Heart right ventricle (tissue), 16 donors: ENCODE data around the gene UPK1B. TPM values are rescaled to one million over a fixed set of nuclear protein-coding genes. Genes with fewer than 3 reads are reported as not detected.
A peak's percentile ranks its signal among the peaks of the same experiment; 100 is the strongest.

Source experiments
- ATAC-seq, 8 donors: fragments of 200-7000 bp; cut with Tn5 transposase; one replicate each; pipeline ENCODE4 v1.9.1; 2020; ENCODE audit warnings: mild to moderate bottlenecking in 8 of 8, moderate library complexity in 8 of 8, moderate number of reproducible peaks in 1 of 8
- DNase-seq, 2 donors: peaks; one replicate each; pipeline ENCODE4 v3.0.0-alpha.2; 2020
- H3K27ac ChIP-seq, 10 donors: fragments of 200-600 bp; sonication (generic) in 2 of 10; one replicate each; pipeline versions ENCODE4 v1.5.0 to v1.8.0; 2020 to 2022; ENCODE audit warnings: mild to moderate bottlenecking in 3 of 10
- H3K27me3 ChIP-seq, 7 donors: fragments of 200-600 bp; one replicate each; pipeline ENCODE4 v1.8.0; 2021 to 2022; ENCODE audit warnings: mild to moderate bottlenecking in 2 of 7
- H3K36me3 ChIP-seq, 9 donors: fragments of 200-600 bp; sonication (generic) in 1 of 9; one replicate each; pipeline versions ENCODE4 v1.5.0 to v1.8.0; 2020 to 2022; ENCODE audit warnings: mild to moderate bottlenecking in 2 of 9
- H3K4me1 ChIP-seq, 9 donors: fragments of 200-600 bp; sonication (generic) in 1 of 9; one replicate each; pipeline versions ENCODE4 v1.5.0 to v1.8.0; 2020 to 2022; ENCODE audit warnings: mild to moderate bottlenecking in 4 of 9
- H3K4me3 ChIP-seq, 10 donors: fragments of 200-600 bp; sonication (generic) in 2 of 10; one replicate each; pipeline versions ENCODE4 v1.5.0 to v1.8.0; 2020 to 2022; ENCODE audit warnings: mild to moderate bottlenecking in 7 of 10, moderate library complexity in 2 of 10
- H3K9me3 ChIP-seq, 11 donors: fragments of 200-600 bp in 10 of 11; sonication (generic) in 2 of 11; one replicate each; pipeline versions ENCODE4 v1.5.0 to v1.8.0; 2013 to 2022; ENCODE audit warnings: mild to moderate bottlenecking in 2 of 11, control low read depth in 1 of 11, moderate library complexity in 1 of 11
- WGBS, 2 donors: extraction: QIAGEN DNeasy Blood & Tissue Kit; methylation state at CpG; one replicate each; pipeline ENCODE4 v1.1.7; 2013; ENCODE audit warnings: inconsistent platforms in 1 of 2; 5-methylcytosine and 5-hydroxymethylcytosine counted together
- intact Hi-C, 10 donors: fragments of 100-400 bp; cut with DNase I; formaldehyde crosslinking; loops; one replicate each; pipeline versions ENCODE4 v1.11.1 to v1.14.2; 2022
- polyA plus RNA-seq, 2 donors: library from polyadenylated mRNA; stranded (reverse); fragments of 200-250 nt; gene quantifications; one replicate each; pipeline ENCODE4 v1.2.3, GENCODE V29; 2013
- total RNA-seq, 10 donors: library from RNA; stranded (reverse); fragmentation: NEBNext Ultra II Directional in 3 of 10; extraction: Animal tissue kit (Norgen Biotek cat#: 25700) in 3 of 10; gene quantifications; one replicate each; pipeline versions ENCODE4 v1.2.1 to v1.2.4, GENCODE V29; 2021 to 2023
- TF ChIP-seq, protein P1 (sequence below), 9 donors: fragments of 200-600 bp; sonication (generic) in 2 of 9; IDR thresholded peaks; one replicate each; pipeline versions ENCODE4 v1.5.0 to v1.8.0; 2021 to 2022; ENCODE audit warnings: antibody characterized with exemption in 9 of 9, mild to moderate bottlenecking in 5 of 9, moderate library complexity in 1 of 9
- donor health status: Arrhythmogenic right ventricular cardiomyopathy.
- donor health status: ischemic (EF 13 %, LVEDD 7.1; RV severe dilation, severe dysfunction).
- donor health status: healthy with polysubstance abuse.
- donor health status: DM: no; HTN: yes; CAD: no.
- donor health status: DM: no; HTN: no; CAD: no.
- donor health status: ischemic (EF 25% LVEDD 6.9; RV normal size, moderate dysfunction).
- donor health status: ischemic (EF 25% LVEDD 5.7; RV mildly dilated, moderate dysfunction).
- donor health status: healthy.
- donor health status: DM: yes; HTN: yes; CAD: no.
- donor health status: Ischemic cardiomyopathy.
- donor health status: ischemic (EF 35%, LVEDD 5.7; RV mildly dilated, moderate dysfunction).
- donor health status: nonischemic (EF 11% LVEDD 7.7; RV severe dilation, severe dysfunction).
- donor health status: DM: yes; HTN: yes; CAD: no.
- donor health status: PGD.
- donor health status: ischemic (EF 29% LVEDD 5.4; RV normal size, mild dysfunction).
- donor health status: nonischemic (EF 23%, LVEDD 6.1; RV moderate dilation, normal function).

Gene UPK1B
- total and polyA plus RNA-seq, 12 donors: 1.1 TPM; not detected in 11

DNA sequence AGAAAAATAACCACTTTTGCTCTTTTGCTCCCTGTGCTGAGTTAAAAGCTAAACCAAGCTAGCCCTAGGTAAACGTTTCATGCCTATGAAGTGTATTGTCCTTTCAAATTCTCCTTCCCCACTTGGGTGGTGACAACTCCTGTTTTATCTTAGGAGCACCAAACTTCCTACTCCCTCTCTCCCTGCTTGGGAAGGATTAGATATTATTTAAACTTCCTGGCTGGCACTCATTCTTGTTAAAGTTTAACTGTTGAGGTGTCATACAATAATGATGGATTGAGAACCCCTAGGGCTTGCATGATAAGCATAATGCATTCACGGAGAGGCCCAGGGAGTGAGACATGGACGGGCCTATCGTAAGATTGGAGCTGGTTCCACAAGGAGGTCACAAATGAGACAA is 37.8 kb downstream of the UPK1B start:
- H3K4me3 ChIP-seq: no peak overlapping the region
- 34 to 39% methylated on average over 4 of the region's 4 CpGs for WGBS, 2 donors
- TF ChIP-seq, protein P1, sequence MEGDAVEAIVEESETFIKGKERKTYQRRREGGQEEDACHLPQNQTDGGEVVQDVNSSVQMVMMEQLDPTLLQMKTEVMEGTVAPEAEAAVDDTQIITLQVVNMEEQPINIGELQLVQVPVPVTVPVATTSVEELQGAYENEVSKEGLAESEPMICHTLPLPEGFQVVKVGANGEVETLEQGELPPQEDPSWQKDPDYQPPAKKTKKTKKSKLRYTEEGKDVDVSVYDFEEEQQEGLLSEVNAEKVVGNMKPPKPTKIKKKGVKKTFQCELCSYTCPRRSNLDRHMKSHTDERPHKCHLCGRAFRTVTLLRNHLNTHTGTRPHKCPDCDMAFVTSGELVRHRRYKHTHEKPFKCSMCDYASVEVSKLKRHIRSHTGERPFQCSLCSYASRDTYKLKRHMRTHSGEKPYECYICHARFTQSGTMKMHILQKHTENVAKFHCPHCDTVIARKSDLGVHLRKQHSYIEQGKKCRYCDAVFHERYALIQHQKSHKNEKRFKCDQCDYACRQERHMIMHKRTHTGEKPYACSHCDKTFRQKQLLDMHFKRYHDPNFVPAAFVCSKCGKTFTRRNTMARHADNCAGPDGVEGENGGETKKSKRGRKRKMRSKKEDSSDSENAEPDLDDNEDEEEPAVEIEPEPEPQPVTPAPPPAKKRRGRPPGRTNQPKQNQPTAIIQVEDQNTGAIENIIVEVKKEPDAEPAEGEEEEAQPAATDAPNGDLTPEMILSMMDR (IDR thresholded peaks at IDR 0.05): no peak
- H3K36me3 ChIP-seq: peaks cover 0 to 85% (median 39%) of the 10 kb centered on the region in 9 donors
- H3K4me1 ChIP-seq: peaks cover 0 to 14% (median 7%) of the 10 kb centered on the region in 9 donors
- ATAC-seq (no peak), DNase-seq (no peak)
- no peaks in the 10 kb centered on the region for H3K27me3 ChIP-seq
- H3K9me3 ChIP-seq: no peaks in the 10 kb centered on the region
- H3K27ac ChIP-seq: no peak overlapping the region
- intact Hi-C loops: no loop called here

DNA sequence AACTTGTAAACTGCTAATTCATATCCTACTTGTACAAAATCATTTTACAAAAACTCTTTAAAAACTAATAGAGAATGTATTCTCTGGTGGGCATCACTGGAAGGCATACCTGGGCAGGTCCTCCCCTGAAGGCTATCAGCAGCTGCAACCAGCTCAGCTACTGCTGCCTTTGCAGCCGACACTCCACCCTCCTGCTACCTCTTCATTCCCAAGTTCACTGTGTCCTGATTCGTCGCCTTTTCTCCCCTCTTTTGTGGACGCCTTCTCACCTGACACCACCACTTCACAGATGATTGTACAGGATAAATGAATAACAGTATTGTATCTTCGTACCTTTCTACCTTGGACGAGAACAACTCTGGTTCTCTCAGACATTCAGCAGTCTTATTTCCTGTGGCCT is 38.4 kb downstream of the UPK1B start:
- no peak overlapping the region for H3K4me3 ChIP-seq
- no peaks in the 10 kb centered on the region for H3K27me3 ChIP-seq
- no peak overlapping the region for H3K27ac ChIP-seq
- peaks cover 0 to 7% (median 4%) of the 10 kb centered on the region in 9 donors for H3K4me1 ChIP-seq
- DNase-seq (no peak), ATAC-seq (no peak)
- no peaks in the 10 kb centered on the region for H3K9me3 ChIP-seq
- intact Hi-C loops: no loop called here
- 87 to 94% methylated on average over 6 of the region's 6 CpGs for WGBS, 2 donors
- peaks cover 0 to 91% (median 43%) of the 10 kb centered on the region in 9 donors for H3K36me3 ChIP-seq
- TF ChIP-seq, protein P1 (IDR thresholded peaks at IDR 0.05): no peak

DNA sequence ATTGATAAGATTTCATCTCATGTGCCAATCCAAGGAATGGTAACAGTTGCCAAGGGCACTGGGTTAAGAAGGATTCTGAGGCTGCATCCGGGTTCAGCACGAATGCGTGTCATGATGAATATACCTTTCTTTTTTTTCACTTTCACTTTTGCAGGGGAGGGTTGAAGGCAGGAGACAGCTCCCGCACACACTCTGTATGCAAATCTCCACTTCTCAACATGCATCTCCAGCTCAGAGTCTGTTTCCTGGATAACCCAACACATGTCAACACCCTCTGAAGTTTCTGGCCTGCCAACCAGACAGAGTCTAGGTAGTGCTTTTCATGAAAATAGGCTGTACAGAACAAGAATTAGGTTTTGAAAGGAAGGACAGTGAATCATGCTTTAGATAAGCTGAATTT is 45.7 kb downstream of the UPK1B start:
- H3K4me3 ChIP-seq: no peak overlapping the region
- peak in 1 of 8 donors; percentile 25 for ATAC-seq
- no peaks in the 10 kb centered on the region for H3K4me1 ChIP-seq
- 77 to 88% methylated on average over 4 of the region's 4 CpGs for WGBS, 2 donors
- no peak overlapping the region for H3K27ac ChIP-seq
- no peak for DNase-seq
- TF ChIP-seq, protein P1 (IDR thresholded peaks at IDR 0.05): no peak
- H3K27me3 ChIP-seq: no peaks in the 10 kb centered on the region
- H3K36me3 ChIP-seq: peaks cover 0 to 100% (median 53%) of the 10 kb centered on the region in 9 donors
- intact Hi-C loops: no loop called here
- H3K9me3 ChIP-seq: no peaks in the 10 kb centered on the region

DNA sequence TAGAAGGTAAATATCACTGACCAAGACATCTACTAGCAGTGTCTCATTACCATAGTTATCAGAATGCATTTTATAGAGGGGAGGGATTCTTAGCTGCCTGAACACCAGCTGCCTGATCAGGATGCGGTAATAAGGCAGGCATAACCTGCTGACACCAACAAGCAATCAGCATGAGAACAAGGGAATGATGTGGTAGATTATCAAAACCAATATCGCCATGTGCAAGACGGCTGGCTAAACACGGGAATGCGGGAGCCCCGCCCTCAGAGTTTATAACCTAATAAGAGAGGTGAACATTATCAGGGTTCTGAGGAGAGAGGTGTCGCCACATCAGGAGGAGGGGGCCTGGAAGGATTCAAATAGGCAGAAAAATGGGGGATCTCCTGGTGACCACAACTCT is 46.8 kb downstream of the UPK1B start:
- H3K9me3 ChIP-seq: no peaks in the 10 kb centered on the region
- H3K4me1 ChIP-seq: no peaks in the 10 kb centered on the region
- TF ChIP-seq, protein P1 (IDR thresholded peaks at IDR 0.05): no peak
- no peak overlapping the region for H3K27ac ChIP-seq
- ATAC-seq: no peak
- peaks cover 0 to 100% (median 50%) of the 10 kb centered on the region in 9 donors for H3K36me3 ChIP-seq
- no peaks in the 10 kb centered on the region for H3K27me3 ChIP-seq
- H3K4me3 ChIP-seq: no peak overlapping the region
- WGBS, 2 donors: 92% methylated on average over 7 of the region's 7 CpGs
- DNase-seq: no peak
- intact Hi-C loops: no loop called here
